ENCODE measurements around the gene EFCAB14. TPM values are rescaled to one million over a fixed set of nuclear protein-coding genes. Genes with fewer than 3 reads are reported as not detected.

The EFCAB14 gene
- total RNA-seq, 1 donor from 2014 or later: 61.2 TPM

DNA sequence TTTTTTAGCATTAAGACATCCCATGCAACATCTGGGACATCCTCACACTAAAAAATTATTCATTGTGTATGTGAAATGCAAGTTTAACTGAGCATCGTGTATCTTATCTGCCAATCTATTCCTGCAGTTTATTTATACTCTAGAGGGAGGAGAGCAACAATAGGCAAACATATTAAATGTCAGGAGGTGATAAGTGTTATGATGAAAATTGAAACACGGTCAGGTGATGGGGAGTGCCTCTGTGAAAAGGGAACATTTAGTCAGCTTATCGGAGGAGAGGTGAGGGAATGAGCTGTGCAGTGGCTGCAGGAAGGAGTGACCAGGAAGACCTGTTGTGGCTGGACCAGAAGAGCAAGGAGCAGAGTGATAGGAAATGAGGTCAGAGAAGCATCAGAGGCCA is 775 bp upstream of the EFCAB14 start:
- Mint-ChIP-seq H3K27me3 (ENCODE audit: low read depth) (peaks cover 8% of the 10 kb centered on the region), H3K4me1 (peaks cover 40% of the 10 kb centered on the region), H3K4me3 (peak overlapping the region; percentile 83), H3K9me3 (no peaks in the 10 kb centered on the region), H3K27ac (peak overlapping the region; percentile 87), H3K36me3 (peaks cover 5% of the 10 kb centered on the region)
- no peak for DNase-seq (ENCODE audit: low spot score in 2 of 2, unreplicated experiment in 2 of 2)
- TF ChIP-seq, protein P1, sequence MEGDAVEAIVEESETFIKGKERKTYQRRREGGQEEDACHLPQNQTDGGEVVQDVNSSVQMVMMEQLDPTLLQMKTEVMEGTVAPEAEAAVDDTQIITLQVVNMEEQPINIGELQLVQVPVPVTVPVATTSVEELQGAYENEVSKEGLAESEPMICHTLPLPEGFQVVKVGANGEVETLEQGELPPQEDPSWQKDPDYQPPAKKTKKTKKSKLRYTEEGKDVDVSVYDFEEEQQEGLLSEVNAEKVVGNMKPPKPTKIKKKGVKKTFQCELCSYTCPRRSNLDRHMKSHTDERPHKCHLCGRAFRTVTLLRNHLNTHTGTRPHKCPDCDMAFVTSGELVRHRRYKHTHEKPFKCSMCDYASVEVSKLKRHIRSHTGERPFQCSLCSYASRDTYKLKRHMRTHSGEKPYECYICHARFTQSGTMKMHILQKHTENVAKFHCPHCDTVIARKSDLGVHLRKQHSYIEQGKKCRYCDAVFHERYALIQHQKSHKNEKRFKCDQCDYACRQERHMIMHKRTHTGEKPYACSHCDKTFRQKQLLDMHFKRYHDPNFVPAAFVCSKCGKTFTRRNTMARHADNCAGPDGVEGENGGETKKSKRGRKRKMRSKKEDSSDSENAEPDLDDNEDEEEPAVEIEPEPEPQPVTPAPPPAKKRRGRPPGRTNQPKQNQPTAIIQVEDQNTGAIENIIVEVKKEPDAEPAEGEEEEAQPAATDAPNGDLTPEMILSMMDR (IDR thresholded peaks at IDR 0.05; ENCODE audit: unreplicated experiment): no peak

DNA sequence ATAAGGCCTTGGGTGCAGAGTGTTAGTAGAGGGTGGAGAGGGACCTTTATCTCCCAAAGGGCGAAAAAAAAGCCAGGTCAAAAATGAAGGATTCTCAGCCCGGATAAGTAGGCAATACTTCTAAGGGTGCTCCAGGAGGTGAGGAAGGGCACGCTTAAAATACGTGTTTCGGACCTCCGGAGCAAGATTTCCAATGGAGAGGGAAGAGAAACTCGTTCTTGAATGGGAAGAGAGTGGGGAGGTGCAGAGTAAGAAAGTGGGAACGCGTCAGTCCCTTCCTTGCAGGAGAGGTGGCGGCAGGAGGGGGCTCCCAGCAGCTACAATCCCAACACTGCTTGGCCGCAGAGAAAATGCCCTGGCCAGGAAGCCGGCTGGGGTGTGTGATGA is 581 bp downstream of the EFCAB14 start:
- TF ChIP-seq, protein P1 (IDR thresholded peaks at IDR 0.05; ENCODE audit: unreplicated experiment): no peak
- H3K4me3 Mint-ChIP-seq: peak overlapping the region; percentile 83
- H3K9me3 Mint-ChIP-seq: no peaks in the 10 kb centered on the region
- peaks cover 8% of the 10 kb centered on the region for H3K27me3 Mint-ChIP-seq (ENCODE audit: low read depth)
- DNase-seq (ENCODE audit: low spot score in 2 of 2, unreplicated experiment in 2 of 2): no peak
- H3K27ac Mint-ChIP-seq: peak overlapping the region; percentile 89
- peaks cover 5% of the 10 kb centered on the region for H3K36me3 Mint-ChIP-seq
- H3K4me1 Mint-ChIP-seq: peaks cover 40% of the 10 kb centered on the region

DNA sequence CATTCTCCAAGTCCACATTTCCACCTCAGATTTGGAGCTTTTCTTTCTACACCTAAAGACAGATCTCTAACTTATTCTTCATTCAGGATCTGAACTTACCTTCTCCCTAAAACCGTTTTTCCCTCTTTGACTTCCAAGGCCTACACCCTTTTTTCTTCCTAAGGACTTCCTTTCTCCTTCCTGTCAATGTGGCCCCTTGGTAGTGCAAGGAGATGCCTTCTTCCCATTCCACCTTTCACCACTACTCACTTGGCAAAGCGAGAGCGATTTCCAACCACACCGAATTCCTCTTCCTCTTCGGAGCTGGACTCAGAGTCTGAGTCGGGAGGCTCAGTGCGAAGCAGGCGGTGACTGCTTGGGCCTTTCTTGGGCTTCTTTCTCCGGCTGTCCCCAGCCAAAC is 1.3 kb downstream of the EFCAB14 start:
- Mint-ChIP-seq H3K9me3 (no peaks in the 10 kb centered on the region), H3K4me1 (peaks cover 40% of the 10 kb centered on the region), H3K27ac (peak overlapping the region; percentile 89), H3K4me3 (peak overlapping the region; percentile 83), H3K36me3 (peaks cover 5% of the 10 kb centered on the region), H3K27me3 (ENCODE audit: low read depth) (peaks cover 6% of the 10 kb centered on the region)
- DNase-seq (ENCODE audit: low spot score in 2 of 2, unreplicated experiment in 2 of 2): no peak
- TF ChIP-seq, protein P1 (IDR thresholded peaks at IDR 0.05; ENCODE audit: unreplicated experiment): no peak

DNA sequence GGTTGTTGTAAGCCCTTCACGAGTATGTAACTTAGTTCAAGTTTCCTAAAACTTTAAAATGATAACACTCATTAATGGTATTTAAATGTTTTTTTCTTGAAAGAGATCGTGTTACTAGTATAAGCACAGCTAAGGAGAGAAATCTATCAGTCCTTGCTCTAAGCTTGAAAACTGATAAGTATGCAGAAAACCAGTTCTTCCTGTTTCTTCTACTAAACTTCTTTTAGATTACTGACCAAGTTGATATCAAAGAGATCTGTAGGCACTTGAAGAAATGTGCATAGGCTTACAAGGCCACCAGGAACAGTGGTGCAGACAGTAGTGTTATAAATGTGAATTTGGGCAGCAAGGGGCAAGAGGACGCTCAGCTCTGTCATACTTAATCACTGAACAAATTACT is 3.9 kb downstream of the EFCAB14 start:
- peak overlapping the region; percentile 71 for H3K27ac Mint-ChIP-seq
- no peak overlapping the region for H3K4me3 Mint-ChIP-seq
- H3K27me3 Mint-ChIP-seq (ENCODE audit: low read depth): no peaks in the 10 kb centered on the region
- H3K4me1 Mint-ChIP-seq: peaks cover 42% of the 10 kb centered on the region
- DNase-seq (ENCODE audit: low spot score in 2 of 2, unreplicated experiment in 2 of 2): no peak
- peaks cover 17% of the 10 kb centered on the region for H3K36me3 Mint-ChIP-seq
- no peaks in the 10 kb centered on the region for H3K9me3 Mint-ChIP-seq
- TF ChIP-seq, protein P1 (IDR thresholded peaks at IDR 0.05; ENCODE audit: unreplicated experiment): no peak

DNA sequence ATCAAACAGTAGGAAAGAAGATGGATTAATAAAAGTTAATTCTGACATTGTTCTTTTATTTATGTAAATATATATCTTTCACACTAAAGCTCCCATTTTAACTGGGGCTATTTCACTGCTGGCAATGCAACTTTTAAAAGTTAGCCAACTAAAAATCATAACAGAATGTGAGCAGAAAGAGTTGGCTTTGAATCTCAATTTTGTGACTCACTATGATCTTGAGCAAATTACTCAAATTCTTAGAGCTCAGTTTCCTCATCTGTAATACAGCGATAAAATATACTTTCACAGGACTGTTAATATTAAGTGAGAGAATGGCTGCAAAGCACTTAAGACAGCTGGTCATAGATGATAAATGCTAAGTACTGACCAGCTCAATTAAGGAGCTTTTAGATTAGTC is 10.8 kb downstream of the EFCAB14 start:
- Mint-ChIP-seq H3K4me1 (peaks cover 2% of the 10 kb centered on the region), H3K9me3 (no peaks in the 10 kb centered on the region), H3K36me3 (peaks cover 45% of the 10 kb centered on the region), H3K27ac (no peak overlapping the region), H3K27me3 (ENCODE audit: low read depth) (no peaks in the 10 kb centered on the region), H3K4me3 (no peak overlapping the region)
- no peak for DNase-seq (ENCODE audit: low spot score in 2 of 2, unreplicated experiment in 2 of 2)
- TF ChIP-seq, protein P1 (IDR thresholded peaks at IDR 0.05; ENCODE audit: unreplicated experiment): no peak

DNA sequence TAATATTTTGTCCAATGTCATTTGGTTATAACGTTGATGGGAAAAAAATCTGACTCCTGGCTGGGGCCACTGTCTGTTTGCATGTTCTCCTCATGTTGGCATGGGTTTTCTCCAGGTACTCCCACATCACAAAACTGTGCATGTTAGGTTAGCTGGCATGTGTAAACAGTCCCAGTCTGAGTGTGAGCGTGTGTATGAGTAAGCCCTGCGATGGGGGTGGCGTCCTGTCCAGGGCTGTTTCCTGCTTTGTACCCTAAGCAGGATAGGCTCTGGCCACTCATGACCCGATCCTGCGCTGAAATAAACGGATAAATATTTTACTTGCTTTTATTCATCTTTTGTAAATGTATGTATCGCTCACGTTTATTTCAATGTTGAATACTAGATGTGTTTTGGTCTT is 13.5 kb downstream of the EFCAB14 start:
- Mint-ChIP-seq H3K4me3 (no peak overlapping the region), H3K9me3 (no peaks in the 10 kb centered on the region), H3K36me3 (peaks cover 35% of the 10 kb centered on the region), H3K27ac (no peak overlapping the region), H3K4me1 (no peaks in the 10 kb centered on the region), H3K27me3 (ENCODE audit: low read depth) (no peaks in the 10 kb centered on the region)
- TF ChIP-seq, protein P1 (IDR thresholded peaks at IDR 0.05; ENCODE audit: unreplicated experiment): no peak
- no peak for DNase-seq (ENCODE audit: low spot score in 2 of 2, unreplicated experiment in 2 of 2)

Data from mesothelial cell of epicardium (in vitro differentiated cells).